Smooth muscle cell (in vitro differentiated cells): ENCODE results near the gene HSDL1. TPM values are rescaled to one million over a fixed set of nuclear protein-coding genes. Genes with fewer than 3 reads are reported as not detected.

Experiments
- DNase-seq: peaks from one replicate; lab custom pipeline; 2025; ENCODE audit not compliant: unreplicated experiment; lab: John Stamatoyannopoulos, UW
- H2AFZ ChIP-seq: fragments of 200-600 bp; sonication (generic); 2 replicates; pipeline ENCODE4 v1.6.0; 2016; ENCODE audit warnings: antibody characterized with exemption, low read depth, mild to moderate bottlenecking
- H3F3A ChIP-seq: fragments of 200-600 bp; sonication (generic); 2 replicates; pipeline ENCODE4 v1.6.0; 2017; ENCODE audit warnings: antibody characterized with exemption, low read depth
- H3K27ac ChIP-seq: fragments of 200-600 bp; sonication (generic); 2 replicates; pipeline ENCODE4 v1.5.1; 2016; ENCODE audit warnings: low read depth, mild to moderate bottlenecking
- H3K27me3 ChIP-seq: fragments of 200-600 bp; sonication (generic); 2 replicates; pipeline ENCODE4 v1.6.1; 2016; ENCODE audit warnings: low read depth, mild to moderate bottlenecking
- H3K36me3 ChIP-seq: fragments of 200-600 bp; sonication (generic); 2 replicates; pipeline ENCODE4 v1.5.1; 2016; ENCODE audit warnings: low read depth
- H3K4me1 ChIP-seq: fragments of 200-600 bp; sonication (generic); 2 replicates; pipeline ENCODE4 v1.5.1; 2016; ENCODE audit warnings: low read depth
- H3K4me2 ChIP-seq: fragments of 200-600 bp; sonication (generic); 2 replicates; pipeline ENCODE4 v1.6.0; 2016; ENCODE audit warnings: mild to moderate bottlenecking
- H3K4me3 ChIP-seq: fragments of 200-600 bp; sonication (generic); 2 replicates; pipeline ENCODE4 v1.5.1; 2016; ENCODE audit warnings: mild to moderate bottlenecking
- H3K79me2 ChIP-seq: fragments of 200-600 bp; sonication (generic); 2 replicates; pipeline ENCODE4 v1.6.0; 2016; ENCODE audit warnings: low read depth, mild to moderate bottlenecking
- H3K9ac ChIP-seq: fragments of 200-600 bp; sonication (generic); 2 replicates; pipeline ENCODE4 v1.6.0; 2016; ENCODE audit warnings: low read depth
- H3K9me3 ChIP-seq: fragments of 200-600 bp; sonication (generic); replicated peaks from 2 replicates; pipeline ENCODE4 v1.5.1; 2016; ENCODE audit warnings: low read depth
- H4K20me1 ChIP-seq: fragments of 200-600 bp; sonication (generic); 2 replicates; pipeline ENCODE4 v1.6.0; 2016; ENCODE audit warnings: low read depth
- CTCF ChIP-seq: fragments of 200-600 bp; sonication (generic); IDR thresholded peaks from 2 replicates; pipeline ENCODE4 v1.5.1; 2017; ENCODE audit warnings: borderline replicate concordance, mild to moderate bottlenecking, antibody characterized with exemption; ENCODE audit not compliant: insufficient read depth, poor library complexity, severe bottlenecking
- WGBS: methylation state at CpG from one replicate; pipeline ENCODE4 v1.1.7; 2016; ENCODE audit warnings: low lambda C conversion rate; 5-methylcytosine and 5-hydroxymethylcytosine counted together
- polyA plus RNA-seq: library from polyadenylated mRNA; unstranded; fragments of >200 nt; fragmentation: Nextera tagmentation; extraction: Ambion mirVana; gene quantifications from 2 replicates; pipeline ENCODE4 v1.2.1, GENCODE V29; 2016
- total RNA-seq: library from RNA; depleted of rRNA; stranded (reverse); fragments of >200 nt; gene quantifications from 2 replicates; pipeline ENCODE4 v1.2.3, GENCODE V29; 2014

Gene HSDL1
- total RNA-seq (27.3 and 32.6 TPM in 2 replicates), polyA plus RNA-seq (15.4 and 20.4 TPM in 2 replicates)

- H3K4me3 ChIP-seq = peak within 1 kb of the TSS; percentile 69
- H3K9me3 ChIP-seq = no peaks in the 10 kb centered on the region
- no peak for TF ChIP-seq CTCF
- no peaks in the 10 kb centered on the region for H3F3A ChIP-seq
- H3K36me3 ChIP-seq = no peaks in the 10 kb centered on the region
- H3K79me2 ChIP-seq = peaks cover 26% of the 10 kb centered on the region
- under 1% methylated on average over 63 of the region's 89 CpGs for WGBS
- peak; percentile 86 for DNase-seq
- H4K20me1 ChIP-seq = peaks cover 28% of the 10 kb centered on the region
- no peaks in the 10 kb centered on the region for H3K4me1 ChIP-seq
- H3K9ac ChIP-seq = peak within 1 kb of the TSS; percentile 77
- H3K27ac ChIP-seq = peak within 1 kb of the TSS; percentile 2
- H3K27me3 ChIP-seq = no peaks in the 10 kb centered on the region
- peak within 1 kb of the TSS; percentile 84 for H3K4me2 ChIP-seq
- peak within 1 kb of the TSS; percentile 88 for H2AFZ ChIP-seq
Measured at GRCh38 chr16:84144859-84145639, at the start of gene HSDL1, which contains the start of gene DNAAF1. TSS of gene HSDL1 (minus strand) at chr16:84145177. CDS start at chr16:84131321, 13,856 bp downstream. TSS of gene DNAAF1 (plus strand) at chr16:84145308. CDS start at chr16:84145441, 133 bp downstream.

- Histone ChIP-seq H3K4me2 (no peak overlapping the region), H3K27ac (no peak overlapping the region), H4K20me1 (no peaks in the 10 kb centered on the region), H3K9ac (no peak overlapping the region), H3F3A (no peaks in the 10 kb centered on the region), H3K79me2 (no peaks in the 10 kb centered on the region), H3K4me3 (no peak overlapping the region), H2AFZ (no peak overlapping the region), H3K27me3 (no peaks in the 10 kb centered on the region), H3K36me3 (no peaks in the 10 kb centered on the region), H3K9me3 (no peaks in the 10 kb centered on the region), H3K4me1 (no peaks in the 10 kb centered on the region)
- 97% methylated on average over 11 of the region's 11 CpGs for WGBS
- TF ChIP-seq CTCF = no peak
- no peak for DNase-seq
Measured at GRCh38 chr16:84194018-84194417, 49.0 kb upstream of the HSDL1 start.

GRCh38 chr16:84193480-84193879, 48.5 kb upstream of the HSDL1 start:
- Histone ChIP-seq H3K9me3 (no peaks in the 10 kb centered on the region), H3K4me3 (no peak overlapping the region), H3K79me2 (no peaks in the 10 kb centered on the region), H3K27me3 (no peaks in the 10 kb centered on the region), H3K4me2 (no peak overlapping the region), H3K27ac (no peak overlapping the region), H2AFZ (no peak overlapping the region), H3K4me1 (no peaks in the 10 kb centered on the region), H3K36me3 (no peaks in the 10 kb centered on the region), H3K9ac (no peak overlapping the region), H3F3A (no peaks in the 10 kb centered on the region), H4K20me1 (no peaks in the 10 kb centered on the region)
- no peak for TF ChIP-seq CTCF
- 89% methylated on average over 7 of the region's 7 CpGs for WGBS
- DNase-seq = no peak

- Histone ChIP-seq H3K9me3 (no peaks in the 10 kb centered on the region), H3K4me1 (no peaks in the 10 kb centered on the region)
- 87% methylated on average over 7 of the region's 16 CpGs for WGBS
Measured at GRCh38 chr16:84191466-84191865, 46.5 kb upstream of the HSDL1 start.

More at GRCh38 chr16:84191466-84191865, 46.5 kb upstream of the HSDL1 start:
- no peak overlapping the region for H3K4me2 ChIP-seq
- H2AFZ ChIP-seq = no peak overlapping the region
- no peak overlapping the region for H3K27ac ChIP-seq
- TF ChIP-seq CTCF = no peak
- no peak for DNase-seq
- no peaks in the 10 kb centered on the region for H3F3A ChIP-seq
- H4K20me1 ChIP-seq = no peaks in the 10 kb centered on the region
- no peak overlapping the region for H3K9ac ChIP-seq
- H3K36me3 ChIP-seq = no peaks in the 10 kb centered on the region
- H3K27me3 ChIP-seq = no peaks in the 10 kb centered on the region
- H3K4me3 ChIP-seq = no peak overlapping the region
- peaks cover 4% of the 10 kb centered on the region for H3K79me2 ChIP-seq
